Thyroid gland (tissue), 4 donors: ENCODE results near the gene EPN1. TPM values are rescaled to one million over a fixed set of nuclear protein-coding genes. Genes with fewer than 3 reads are reported as not detected.
"Not testable (repeated sequence)": the region's sequence is repeated elsewhere in the genome, so short reads cannot be mapped to it uniquely, and the experiment has no call there.

Experiments used
- DNase-seq, 2 donors: peaks; one replicate each; pipeline ENCODE4 v3.0.0-alpha.2; 2019
- H3K27ac ChIP-seq, 3 donors: fragments of 200-600 bp; sonication (generic); 1 replicate in 2 of 3; 2 replicates in 1 of 3; pipeline ENCODE4 v1.5.1; 2016 to 2019; ENCODE audit warnings: mild to moderate bottlenecking in 1 of 3, moderate library complexity in 1 of 3
- H3K27me3 ChIP-seq: fragments of 200-600 bp; sonication (generic); one replicate; pipeline ENCODE4 v1.5.1; 2019
- H3K36me3 ChIP-seq, 2 donors: fragments of 200-600 bp; sonication (generic); one replicate each; pipeline ENCODE4 v1.5.1; 2016 to 2019
- H3K4me1 ChIP-seq, 2 donors: fragments of 200-600 bp; sonication (generic); one replicate each; pipeline ENCODE4 v1.5.1; 2017 to 2019
- H3K4me3 ChIP-seq, 3 donors: fragments of 200-600 bp; sonication (generic); replicated peaks in 1 of 3; 1 replicate in 2 of 3; 2 replicates in 1 of 3; pipeline ENCODE4 v1.5.1; 2016; ENCODE audit warnings: mild to moderate bottlenecking in 1 of 3
- H3K9me3 ChIP-seq: fragments of 200-600 bp; sonication (generic); one replicate; pipeline ENCODE4 v1.5.1; 2017
- POLR2A ChIP-seq, 2 donors: fragments of 450-650 bp; IDR thresholded peaks; one replicate each; pipeline ENCODE4 v1.6.1; 2017; ENCODE audit warnings: antibody characterized with exemption in 2 of 2, mild to moderate bottlenecking in 2 of 2, moderate library complexity in 1 of 2
- WGBS, 2 donors: methylation state at CpG; one replicate each; pipeline ENCODE4 v1.1.5; 2017; 5-methylcytosine and 5-hydroxymethylcytosine counted together
- intact Hi-C: fragments of 100-400 bp; cut with DNase I; formaldehyde crosslinking; loops from one replicate; pipeline ENCODE4 v1.15.1; 2023
- total RNA-seq, 4 donors: library from RNA; depleted of rRNA; stranded (reverse); fragments of >200 nt; gene quantifications; one replicate each; pipeline ENCODE4 v1.2.3, GENCODE V29; 2016
- TF ChIP-seq, protein P1 (sequence below), 6 experiments: fragments of 200-600 bp in 3 of 6; fragments of 450-650 bp in 3 of 6; sonication (generic) in 3 of 6; IDR thresholded peaks; one replicate each; pipeline ENCODE4 v1.5.1; 2016 to 2019; ENCODE audit warnings: antibody characterized with exemption in 6 of 6, mild to moderate bottlenecking in 2 of 6, inconsistent platforms in 1 of 6, moderate library complexity in 1 of 6

EPN1 gene
- total RNA-seq, 4 donors from 2014 or later: 34.8 to 102 (median 72.2) TPM

DNA sequence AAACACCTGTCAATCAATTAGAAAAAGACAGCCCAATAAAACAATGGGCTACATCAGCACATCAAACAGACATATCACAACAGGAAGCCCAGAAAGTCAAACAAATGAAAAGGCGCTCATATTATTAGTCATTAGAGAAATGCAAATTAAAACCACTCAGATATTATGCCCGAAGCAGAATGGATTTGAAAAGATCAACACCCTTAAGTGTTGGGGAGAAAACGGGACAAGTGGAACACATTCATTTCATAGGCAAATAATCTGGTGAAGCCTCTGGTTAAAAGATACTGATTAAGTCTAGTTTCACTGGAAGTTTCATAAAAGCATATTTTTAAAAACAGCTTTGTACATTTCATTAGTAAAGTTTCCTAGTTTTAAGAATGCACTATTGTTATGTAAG is 45.8 kb downstream of the EPN1 start:
- H3K9me3 ChIP-seq: no peaks in the 10 kb centered on the region
- DNase-seq: no peak
- no peaks in the 10 kb centered on the region for H3K4me1 ChIP-seq
- H3K27ac ChIP-seq: no peak overlapping the region
- intact Hi-C loops: no loop called here
- 87 to 90% methylated on average over 3 of the region's 3 CpGs for WGBS, 2 donors
- no peaks in the 10 kb centered on the region for H3K27me3 ChIP-seq
- H3K4me3 ChIP-seq: no peak overlapping the region
- no peak for TF ChIP-seq POLR2A (IDR thresholded peaks at IDR 0.05)
- TF ChIP-seq, protein P1, sequence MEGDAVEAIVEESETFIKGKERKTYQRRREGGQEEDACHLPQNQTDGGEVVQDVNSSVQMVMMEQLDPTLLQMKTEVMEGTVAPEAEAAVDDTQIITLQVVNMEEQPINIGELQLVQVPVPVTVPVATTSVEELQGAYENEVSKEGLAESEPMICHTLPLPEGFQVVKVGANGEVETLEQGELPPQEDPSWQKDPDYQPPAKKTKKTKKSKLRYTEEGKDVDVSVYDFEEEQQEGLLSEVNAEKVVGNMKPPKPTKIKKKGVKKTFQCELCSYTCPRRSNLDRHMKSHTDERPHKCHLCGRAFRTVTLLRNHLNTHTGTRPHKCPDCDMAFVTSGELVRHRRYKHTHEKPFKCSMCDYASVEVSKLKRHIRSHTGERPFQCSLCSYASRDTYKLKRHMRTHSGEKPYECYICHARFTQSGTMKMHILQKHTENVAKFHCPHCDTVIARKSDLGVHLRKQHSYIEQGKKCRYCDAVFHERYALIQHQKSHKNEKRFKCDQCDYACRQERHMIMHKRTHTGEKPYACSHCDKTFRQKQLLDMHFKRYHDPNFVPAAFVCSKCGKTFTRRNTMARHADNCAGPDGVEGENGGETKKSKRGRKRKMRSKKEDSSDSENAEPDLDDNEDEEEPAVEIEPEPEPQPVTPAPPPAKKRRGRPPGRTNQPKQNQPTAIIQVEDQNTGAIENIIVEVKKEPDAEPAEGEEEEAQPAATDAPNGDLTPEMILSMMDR (IDR thresholded peaks at IDR 0.05): no peak
- H3K36me3 ChIP-seq: no peaks in the 10 kb centered on the region

- TF ChIP-seq, protein P1 (IDR thresholded peaks at IDR 0.05): no peak
- no peak for TF ChIP-seq POLR2A (IDR thresholded peaks at IDR 0.05)
- Histone ChIP-seq H3K4me3 (no peak overlapping the region), H3K27ac (no peak overlapping the region), H3K27me3 (no peaks in the 10 kb centered on the region), H3K4me1 (no peaks in the 10 kb centered on the region), H3K9me3 (no peaks in the 10 kb centered on the region), H3K36me3 (no peaks in the 10 kb centered on the region)
- DNase-seq: no peak
- intact Hi-C loops: no loop called here
- 88 to 89% methylated on average over 8 of the region's 8 CpGs for WGBS, 2 donors
These were observed 48.5 kb downstream of the EPN1 start for GRCh38 chr19:55723491-55723890.

DNA sequence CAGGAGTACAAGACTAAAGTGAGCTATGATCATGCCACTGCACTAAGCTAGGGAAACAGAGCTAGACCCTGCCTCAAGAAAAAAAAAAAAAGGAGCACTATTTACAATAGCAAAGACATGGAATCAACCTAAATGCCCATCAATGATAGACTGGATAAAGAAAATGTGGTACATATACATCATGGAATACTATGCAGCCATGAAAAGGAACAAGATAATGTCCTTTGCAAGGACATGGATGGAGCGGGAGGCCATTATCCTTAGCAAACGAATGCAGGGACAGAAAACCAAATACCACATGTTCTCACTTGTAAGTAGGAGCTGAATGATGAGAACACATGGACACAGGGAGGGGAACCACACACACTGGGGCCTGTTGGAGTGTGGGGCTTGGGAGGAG is 55.4 kb downstream of the EPN1 start:
- H3K27ac ChIP-seq, intact Hi-C loops, H3K9me3 ChIP-seq, H3K4me1 ChIP-seq, H3K4me3 ChIP-seq, DNase-seq, H3K27me3 ChIP-seq, H3K36me3 ChIP-seq: not testable (repeated sequence)
- WGBS, 2 donors: 73 to 85% methylated on average over 2 of the region's 2 CpGs

- H3K4me1 ChIP-seq: no peaks in the 10 kb centered on the region
- no peak within 1 kb of the TSS for H3K4me3 ChIP-seq
- H3K27ac ChIP-seq: no peak within 1 kb of the TSS
- H3K27me3 ChIP-seq: no peaks in the 10 kb centered on the region
- WGBS, 2 donors: 84 to 89% methylated on average over 3 of the region's 3 CpGs
- TF ChIP-seq, protein P1 (IDR thresholded peaks at IDR 0.05): no peak
- no peak for TF ChIP-seq POLR2A (IDR thresholded peaks at IDR 0.05)
- no peaks in the 10 kb centered on the region for H3K9me3 ChIP-seq
- intact Hi-C loops: no loop called here
- no peak for DNase-seq
- no peaks in the 10 kb centered on the region for H3K36me3 ChIP-seq
These were observed 63.3 kb downstream of the EPN1 start, which contains the start of gene NLRP9 for GRCh38 chr19:55738302-55738701. Gene NLRP9, minus strand, starts transcription at chr19:55738402. Its CDS starts 28 bp downstream, at chr19:55738374.

DNA sequence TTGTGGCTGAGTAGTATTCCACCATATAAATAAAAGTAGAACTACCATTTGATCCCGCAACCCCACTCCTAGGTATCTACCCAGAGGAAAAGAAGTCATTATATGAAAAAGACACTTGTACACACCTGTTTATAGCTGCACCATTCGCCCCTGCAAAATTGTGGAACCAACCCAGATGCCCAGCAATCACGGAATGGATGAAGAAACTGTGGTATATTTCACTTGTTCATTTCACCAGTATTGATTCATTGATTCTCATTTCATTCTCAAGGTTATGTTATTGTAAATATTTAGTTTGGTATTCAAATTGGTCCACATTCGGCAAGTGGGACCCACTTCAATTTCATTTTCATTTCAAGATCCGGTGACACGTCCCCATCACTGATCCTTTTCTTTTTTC is 75.7 kb downstream of the EPN1 start:
- DNase-seq: no peak
- Histone ChIP-seq H3K27me3 (no peaks in the 10 kb centered on the region), H3K4me1 (no peaks in the 10 kb centered on the region), H3K9me3 (no peaks in the 10 kb centered on the region), H3K27ac (no peak overlapping the region), H3K36me3 (no peaks in the 10 kb centered on the region), H3K4me3 (no peak overlapping the region)
- TF ChIP-seq, protein P1 (IDR thresholded peaks at IDR 0.05): no peak
- no peak for TF ChIP-seq POLR2A (IDR thresholded peaks at IDR 0.05)
- 91 to 92% methylated on average over 6 of the region's 6 CpGs for WGBS, 2 donors
- intact Hi-C loops: no loop called here

DNA sequence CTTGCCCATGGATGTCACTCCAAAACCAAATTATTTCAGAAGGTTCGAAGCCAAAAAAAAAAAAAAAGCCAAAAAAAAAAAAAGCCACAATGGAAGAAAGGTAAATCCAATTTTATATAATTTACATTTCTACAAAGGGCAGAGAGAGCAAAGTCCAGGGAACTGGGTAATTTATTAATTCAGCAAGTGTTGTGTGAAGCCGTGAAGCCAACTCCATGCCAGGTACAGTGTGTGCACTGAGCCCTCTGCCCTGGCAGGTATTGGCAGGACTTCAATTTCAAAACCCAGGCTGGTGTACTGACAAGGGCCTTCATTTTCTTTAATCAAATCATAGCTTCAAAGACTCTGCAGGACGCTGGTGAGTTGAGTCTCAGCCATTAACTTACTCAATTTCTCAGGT is 78.4 kb downstream of the EPN1 start:
- WGBS, 2 donors: 69 to 70% methylated on average over 3 of the region's 3 CpGs

DNA sequence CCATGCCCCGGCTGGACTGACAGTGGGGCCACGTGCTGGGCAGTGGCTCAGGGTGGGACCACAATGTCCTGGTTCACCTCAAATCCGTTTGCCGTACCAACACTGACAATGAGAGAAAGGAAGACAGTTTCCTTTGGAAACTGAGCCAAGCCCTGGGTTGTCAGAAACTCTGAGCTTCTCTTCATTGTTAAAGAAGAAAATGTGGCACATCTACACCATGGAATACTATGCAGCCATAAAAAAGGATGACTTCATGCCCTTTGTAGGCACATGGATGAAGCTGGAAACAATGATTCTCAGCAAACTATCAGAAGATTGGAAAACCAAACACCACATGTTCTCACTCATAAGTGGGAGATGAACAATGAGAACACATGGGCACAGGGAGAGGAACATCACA is 81.8 kb downstream of the EPN1 start:
- H3K9me3 ChIP-seq, H3K4me3 ChIP-seq, H3K36me3 ChIP-seq, H3K27me3 ChIP-seq, intact Hi-C loops, H3K27ac ChIP-seq, H3K4me1 ChIP-seq, DNase-seq: not testable (repeated sequence)
- 84 to 100% methylated on average over 2 to 4 of the region's 4 CpGs for WGBS, 2 donors

More for the DNA sequence above, 78.4 kb downstream of the EPN1 start:
- no peaks in the 10 kb centered on the region for H3K4me1 ChIP-seq
- intact Hi-C loops: no loop called here
- no peak overlapping the region for H3K27ac ChIP-seq
- no peaks in the 10 kb centered on the region for H3K27me3 ChIP-seq
- no peak for TF ChIP-seq POLR2A (IDR thresholded peaks at IDR 0.05)
- TF ChIP-seq, protein P1 (IDR thresholded peaks at IDR 0.05): no peak
- no peaks in the 10 kb centered on the region for H3K36me3 ChIP-seq
- DNase-seq: no peak
- H3K9me3 ChIP-seq: no peaks in the 10 kb centered on the region
- no peak overlapping the region for H3K4me3 ChIP-seq

DNA sequence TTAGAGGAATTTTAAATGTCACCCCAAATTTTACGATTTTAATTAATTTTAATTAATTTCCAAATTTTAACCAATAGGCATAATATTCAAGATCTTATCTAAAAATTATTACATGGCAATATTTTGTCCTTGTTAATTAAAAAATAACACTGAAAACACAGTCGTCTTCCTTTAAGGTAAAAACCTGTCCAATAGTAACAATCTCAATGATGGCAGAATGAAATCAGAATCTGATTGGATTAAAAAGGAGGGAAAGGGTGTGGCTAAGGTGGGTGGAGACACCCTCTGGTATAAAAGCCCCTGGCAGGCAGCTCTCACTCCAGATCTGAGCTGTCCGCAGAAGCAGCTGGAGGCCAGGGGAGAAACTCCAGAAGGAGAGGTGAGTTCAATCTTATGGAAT is 83.8 kb downstream of the EPN1 start, which contains the start of gene RFPL4A:
Gene RFPL4A, plus strand, starts transcription at position 301 of the 400 bp plus-strand sequence. CDS start 2,704 bp downstream, outside the sequence.
- H3K27me3 ChIP-seq, H3K4me1 ChIP-seq, H3K9me3 ChIP-seq, H3K27ac ChIP-seq, H3K4me3 ChIP-seq, H3K36me3 ChIP-seq, intact Hi-C loops, DNase-seq: not testable (repeated sequence)
- 81 to 85% methylated on average over 3 of the region's 3 CpGs for WGBS, 2 donors
